ENCODE measurements around the gene LDLRAD4. TPM values are rescaled to one million over a fixed set of nuclear protein-coding genes. Genes with fewer than 3 reads are reported as not detected.

Gene LDLRAD4
- total RNA-seq, 1 experiment from 2014 or later, result not detected

- H3K9ac ChIP-seq (ENCODE audit: low read length), result no peak overlapping the region
- ChIA-PET POLR2A (ENCODE audit: unreplicated experiment) (no interaction called here), CTCF (no interaction called here)
- no peak overlapping the region for H2AFZ ChIP-seq (ENCODE audit: low read length)
- H4K20me1 ChIP-seq (ENCODE audit: low read length), result no peaks in the 10 kb centered on the region
- no peaks in the 10 kb centered on the region for H3K9me2 ChIP-seq (replicated peaks; ENCODE audit: low read length)
- DNase-seq, result no peak
- H3F3A ChIP-seq (ENCODE audit: low read length, unreplicated experiment), result no peaks in the 10 kb centered on the region
- H3K9me3 ChIP-seq (ENCODE audit: low read length), result no peaks in the 10 kb centered on the region
- H3K27ac ChIP-seq (ENCODE audit: low read length), result no peak overlapping the region
- no peaks in the 10 kb centered on the region for H3K36me3 ChIP-seq (ENCODE audit: low read depth, low read length)
- intact Hi-C loops (cut with micrococcal nuclease), result no loop called here
- H3K79me2 ChIP-seq (ENCODE audit: low read length), result no peaks in the 10 kb centered on the region
- ATAC-seq, result no peak
- H3K27me3 ChIP-seq (ENCODE audit: low read length), result peaks cover 94% of the 10 kb centered on the region
- no peak overlapping the region for H3K4me3 ChIP-seq (ENCODE audit: low read length)
- TF ChIP-seq CTCF (conservative IDR thresholded peaks at IDR 0.05; ENCODE audit: low read depth, low read length), result no peak
- TF ChIP-seq EZH2 (IDR thresholded peaks at IDR 0.05; ENCODE audit: low read length, unreplicated experiment), result no peak
- no peak for TF ChIP-seq EZH2phosphoT487 (IDR thresholded peaks at IDR 0.05; ENCODE audit: borderline replicate concordance, low read length)
- BruUV-seq (replicated peaks), result no TSS peak
- no peaks in the 10 kb centered on the region for H3K4me1 ChIP-seq (ENCODE audit: insufficient read depth, low read length)
- no peak overlapping the region for H3K4me2 ChIP-seq (ENCODE audit: low read length)
Measured at GRCh38 chr18:13491138-13491537, 272.6 kb downstream of the LDLRAD4 start.

GRCh38 chr18:13492314-13492713 is 273.8 kb downstream of the LDLRAD4 start:
- Histone ChIP-seq H3K27me3 (ENCODE audit: low read length) (peaks cover 92% of the 10 kb centered on the region), H3K27ac (ENCODE audit: low read length) (no peak overlapping the region), H3K79me2 (ENCODE audit: low read length) (no peaks in the 10 kb centered on the region), H3K4me3 (ENCODE audit: low read length) (no peak overlapping the region), H3K9ac (ENCODE audit: low read length) (no peak overlapping the region), H2AFZ (ENCODE audit: low read length) (no peak overlapping the region), H3K9me2 (replicated peaks; ENCODE audit: low read length) (no peaks in the 10 kb centered on the region), H4K20me1 (ENCODE audit: low read length) (no peaks in the 10 kb centered on the region), H3K4me1 (ENCODE audit: insufficient read depth, low read length) (no peaks in the 10 kb centered on the region), H3K9me3 (ENCODE audit: low read length) (no peaks in the 10 kb centered on the region), H3K36me3 (ENCODE audit: low read depth, low read length) (no peaks in the 10 kb centered on the region), H3F3A (ENCODE audit: low read length, unreplicated experiment) (no peaks in the 10 kb centered on the region), H3K4me2 (ENCODE audit: low read length) (no peak overlapping the region)
- DNase-seq (no peak), ATAC-seq (no peak)
- ChIA-PET POLR2A (ENCODE audit: unreplicated experiment) (no interaction called here), CTCF (no interaction called here)
- BruUV-seq (replicated peaks), result no TSS peak
- intact Hi-C loops (cut with micrococcal nuclease), result no loop called here
- TF ChIP-seq EZH2phosphoT487 (IDR thresholded peaks at IDR 0.05; ENCODE audit: borderline replicate concordance, low read length) (no peak), CTCF (conservative IDR thresholded peaks at IDR 0.05; ENCODE audit: low read depth, low read length) (no peak), EZH2 (IDR thresholded peaks at IDR 0.05; ENCODE audit: low read length, unreplicated experiment) (no peak)

- Histone ChIP-seq H3K4me3 (ENCODE audit: low read length) (no peak overlapping the region), H4K20me1 (ENCODE audit: low read length) (no peaks in the 10 kb centered on the region), H3K36me3 (ENCODE audit: low read depth, low read length) (no peaks in the 10 kb centered on the region), H3K79me2 (ENCODE audit: low read length) (no peaks in the 10 kb centered on the region), H3K9me3 (ENCODE audit: low read length) (no peaks in the 10 kb centered on the region), H3F3A (ENCODE audit: low read length, unreplicated experiment) (no peaks in the 10 kb centered on the region), H3K4me1 (ENCODE audit: insufficient read depth, low read length) (no peaks in the 10 kb centered on the region), H2AFZ (ENCODE audit: low read length) (no peak overlapping the region), H3K27me3 (ENCODE audit: low read length) (peaks cover 85% of the 10 kb centered on the region), H3K9ac (ENCODE audit: low read length) (no peak overlapping the region), H3K9me2 (replicated peaks; ENCODE audit: low read length) (no peaks in the 10 kb centered on the region), H3K4me2 (ENCODE audit: low read length) (no peak overlapping the region), H3K27ac (ENCODE audit: low read length) (no peak overlapping the region)
- TF ChIP-seq EZH2phosphoT487 (IDR thresholded peaks at IDR 0.05; ENCODE audit: borderline replicate concordance, low read length), result no peak
- TF ChIP-seq CTCF (conservative IDR thresholded peaks at IDR 0.05; ENCODE audit: low read depth, low read length), result no peak
- TF ChIP-seq EZH2 (IDR thresholded peaks at IDR 0.05; ENCODE audit: low read length, unreplicated experiment), result no peak
- intact Hi-C loops (cut with micrococcal nuclease), result no loop called here
- ChIA-PET POLR2A (ENCODE audit: unreplicated experiment) (no interaction called here), CTCF (no interaction called here)
- BruUV-seq (replicated peaks), result no TSS peak
- ATAC-seq (no peak), DNase-seq (no peak)
Measured at GRCh38 chr18:13493079-13493478, 274.5 kb downstream of the LDLRAD4 start.
